K562 (cell line): ENCODE results near the gene TMEM163. TPM values are rescaled to one million over a fixed set of nuclear protein-coding genes. Genes with fewer than 3 reads are reported as not detected.

Experiments
- ATAC-seq: fragments of 200-7000 bp; cut with Tn5 transposase; 3 replicates; pipeline ENCODE4 v1.9.1; 2020; ENCODE audit warnings: moderate library complexity
- BruUV-seq: library from RNA; stranded (reverse); fragments of 400-500 nt; replicated peaks from 2 replicates; lab custom pipeline; 2021; lab: Mats Ljungman, UMichigan
- CTCF ChIA-PET: fragments of 300-600 bp; formaldehyde crosslinking; extraction: SDS; loops from one replicate; lab custom pipeline; 2021; ENCODE audit warnings: low intra/inter-chr PET ratio; lab: Yijun Ruan, JAX
- POLR2A ChIA-PET: fragments of 300-600, 350-650 bp; sonication (Branson Sonifier 250); formaldehyde crosslinking; extraction: SDS; loops from one replicate; lab custom pipeline; 2021; ENCODE audit warnings: antibody characterized with exemption, inconsistent platforms; lab: Yijun Ruan, JAX
- DNase-seq, 4 experiments: peaks; one replicate each; pipeline versions ENCODE4 v3.0.0 to v3.0.0-alpha.2; 2011 to 2018; ENCODE audit warnings: low spot score in 3 of 4, mixed read lengths in 3 of 4; ENCODE audit errors: extremely low read depth in 1 of 4
- FAIRE-seq: peaks from 2 replicates; lab custom pipeline; 2011; peaks lifted over from hg19 to GRCh38; lab: Jason Lieb, UNC
- H2AFZ ChIP-seq: 2 replicates; pipeline ENCODE4 v1.6.0; 2011; ENCODE audit warnings: low read depth, low read length, control low read depth, inconsistent platforms
- H3K27ac ChIP-seq: fragments of 200-600 bp; 3 replicates; pipeline ENCODE4 v1.8.0; 2011; ENCODE audit warnings: low read depth, mild to moderate bottlenecking, control low read depth, inconsistent platforms, low read length, moderate library complexity, mixed read lengths; ENCODE audit errors: extremely low read depth
- H3K27me3 ChIP-seq, 2 experiments: fragments of 300-600 bp in 1 of 2; 2 replicates in 1 of 2; 3 replicates in 1 of 2; pipeline versions ENCODE4 v1.6.0 to v1.8.0; 2011; ENCODE audit warnings: inconsistent platforms in 2 of 2, low read length in 2 of 2, mild to moderate bottlenecking in 1 of 2, mixed read lengths in 1 of 2, moderate library complexity in 1 of 2; ENCODE audit not compliant: control insufficient read depth in 2 of 2, insufficient read depth in 2 of 2
- H3K36me3 ChIP-seq: fragments of 300-600 bp; 3 replicates; pipeline ENCODE4 v1.8.0; 2011; ENCODE audit warnings: mild to moderate bottlenecking, low read length, inconsistent platforms; ENCODE audit not compliant: control insufficient read depth, insufficient read depth
- H3K4me1 ChIP-seq, 2 experiments: fragments of 200-600 bp in 1 of 2; replicated peaks in 1 of 2; 2 replicates in 1 of 2; 3 replicates in 1 of 2; pipeline versions ENCODE4 v1.5.1 to v1.8.0; 2011; ENCODE audit warnings: inconsistent platforms in 2 of 2, low read length in 2 of 2, mild to moderate bottlenecking in 1 of 2, mixed read lengths in 1 of 2, moderate library complexity in 1 of 2; ENCODE audit not compliant: control insufficient read depth in 2 of 2, insufficient read depth in 2 of 2
- H3K4me2 ChIP-seq: 2 replicates; pipeline ENCODE4 v1.6.1; 2011; ENCODE audit warnings: low read length, control low read depth, inconsistent platforms, mixed read lengths; ENCODE audit not compliant: insufficient read depth
- H3K4me3 ChIP-seq: fragments of 200-600 bp; sonication (generic), shearing (Covaris generic); 2 replicates; pipeline ENCODE4 v1.5.1; 2016; ENCODE audit warnings: control low read depth, inconsistent platforms
- H3K79me2 ChIP-seq: fragments of 200-600 bp; 3 replicates; pipeline ENCODE4 v1.8.0; 2011; ENCODE audit warnings: low read length, inconsistent platforms; ENCODE audit not compliant: control insufficient read depth, insufficient read depth
- H3K9ac ChIP-seq, 2 experiments: 2 replicates each; pipeline versions ENCODE4 v1.6.0 to v1.6.1; 2011; ENCODE audit warnings: low read depth in 2 of 2, low read length in 2 of 2, control low read depth in 1 of 2, inconsistent platforms in 1 of 2, mild to moderate bottlenecking in 1 of 2, mixed read lengths in 1 of 2; ENCODE audit not compliant: insufficient read depth in 1 of 2
- H3K9me1 ChIP-seq: one replicate; pipeline ENCODE4 v1.6.0; 2011; ENCODE audit warnings: inconsistent platforms, mild to moderate bottlenecking, low read length, moderate library complexity; ENCODE audit not compliant: control insufficient read depth, insufficient read depth
- H3K9me3 ChIP-seq: replicated peaks from 2 replicates; pipeline ENCODE4 v1.5.1; 2011; ENCODE audit warnings: low read depth, low read length, inconsistent platforms; ENCODE audit not compliant: control insufficient read depth, insufficient read depth
- H4K20me1 ChIP-seq: replicated peaks from 2 replicates; pipeline ENCODE4 v1.6.1; 2011; ENCODE audit warnings: low read length, inconsistent platforms, mixed read lengths; ENCODE audit not compliant: control insufficient read depth, insufficient read depth
- SMARCE1 ChIP-seq: fragments of 450-650 bp; IDR thresholded peaks from 2 replicates; pipeline ENCODE4 v1.7.1; 2016; ENCODE audit warnings: mild to moderate bottlenecking
- YBX1 ChIP-seq: fragments of 450-650 bp; IDR thresholded peaks from 2 replicates; pipeline ENCODE4 v1.7.1; 2016; ENCODE audit warnings: mild to moderate bottlenecking
- WGBS: fragments of 100-300 bp; shearing (Covaris generic); methylation state at CpG from one replicate; pipeline ENCODE4 v1.1.6; 2016; ENCODE audit warnings: low coverage, mixed read lengths; ENCODE audit not compliant: insufficient coverage; ENCODE audit errors: missing lambda C conversion rate; 5-methylcytosine and 5-hydroxymethylcytosine counted together
- in situ Hi-C: fragments of 300-500 bp; cut with MboI; formaldehyde crosslinking; loops from 4 replicates; pipeline ENCODE4 v1.15.0; 2018; ENCODE audit warnings: inconsistent platforms, mixed read lengths
- intact Hi-C: fragments of 100-400 bp; cut with micrococcal nuclease; formaldehyde crosslinking; loops from 2 replicates; pipeline ENCODE4 v1.14.2; 2022
- polyA plus RNA-seq, 8 experiments: library from polyadenylated mRNA; depleted of rRNA in 4 of 8; stranded (reverse) in 5 of 8; unstranded in 3 of 8; fragments of >200 nt; fragmentation: Nextera tagmentation in 2 of 8; fragmentation: Illumina TruSeq in 1 of 8; extraction: Ambion mirVana in 2 of 8; extraction: Trizol in 1 of 8; gene quantifications; 2 replicates each; pipeline versions ENCODE4 v1.2.1 to v1.2.3, GENCODE V29; 2011 to 2014; ENCODE audit warnings: inconsistent platforms in 1 of 8, missing spikeins in 1 of 8
- total RNA-seq, 7 experiments: library from RNA; depleted of rRNA in 6 of 7; stranded (reverse); fragments of >200 nt in 6 of 7; fragmentation: Illumina TruSeq in 2 of 7; extraction: Trizol in 2 of 7; gene quantifications; 2 replicates each; pipeline versions ENCODE4 v1.2.1 to v1.2.3, GENCODE V29; 2011 to 2021; ENCODE audit warnings: low replicate concordance in 1 of 7
- TF ChIP-seq, protein P1 (sequence below): fragments of 450-650 bp; IDR thresholded peaks from 2 replicates; pipeline ENCODE4 v1.6.1; 2017; ENCODE audit warnings: antibody characterized with exemption, mild to moderate bottlenecking
- TF ChIP-seq, protein P2 (sequence below): fragments of 450-650 bp; formaldehyde crosslinking; IDR thresholded peaks from 2 replicates; pipeline ENCODE4 v1.4.0; 2020; ENCODE audit warnings: mild to moderate bottlenecking, mixed read lengths
- TF ChIP-seq, protein P3 (sequence below): fragments of 250-450 bp; sonication (Bioruptor Pico); IDR thresholded peaks from 2 replicates; pipeline ENCODE4 v1.4.0; 2020; ENCODE audit warnings: mild to moderate bottlenecking, moderate library complexity
- TF ChIP-seq, protein P4 (sequence below), 2 experiments: fragments of 450-650 bp; conservative IDR thresholded peaks; 2 replicates each; pipeline ENCODE4 v1.6.1; 2017; ENCODE audit warnings: mild to moderate bottlenecking in 2 of 2, moderate library complexity in 2 of 2
- TF ChIP-seq, protein P5 (sequence below): fragments of 200-400 bp; formaldehyde crosslinking; IDR thresholded peaks from 2 replicates; pipeline ENCODE4 v1.6.1; 2017; ENCODE audit warnings: mild to moderate bottlenecking, low read depth, low read length, moderate library complexity

TMEM163 gene
- total and polyA plus RNA-seq, 9 of the 15 experiments (the other 6 are each of a cell fraction or from before 2014, with no cell fraction given) = 0.04 to 0.68 (median 0.16) TPM; not detected in 3

DNA sequence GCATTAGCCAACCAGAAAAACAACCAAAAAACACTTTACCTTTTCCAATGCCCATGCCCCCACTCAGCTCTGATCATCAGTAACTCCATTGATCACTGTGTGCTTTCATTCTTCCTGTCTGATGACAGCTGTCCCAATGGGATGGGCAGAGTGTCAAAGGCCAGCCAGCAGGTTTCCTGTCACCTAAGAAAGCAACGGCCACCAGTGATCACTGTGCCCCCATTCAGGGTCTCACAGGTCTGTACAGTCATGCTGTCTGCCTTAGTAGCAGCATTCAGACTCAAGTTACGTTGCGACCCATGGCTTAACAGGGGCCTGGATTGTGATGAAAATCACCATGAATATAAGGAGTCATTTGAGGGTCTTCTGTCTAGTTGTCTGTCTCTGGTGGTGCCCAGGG, 280.4 kb downstream of the TMEM163 start:
- ATAC-seq (no peak), DNase-seq (no peak), FAIRE-seq (no peak)
- Histone ChIP-seq H3K9me1 (peaks cover 3% of the 10 kb centered on the region), H3K4me1 (no peaks in the 10 kb centered on the region), H2AFZ (no peak overlapping the region), H3K36me3 (no peaks in the 10 kb centered on the region; the same call in 2 of the 3 replicates), H3K27me3 (no peaks in the 10 kb centered on the region), H3K9ac (no peak overlapping the region), H3K9me3 (no peaks in the 10 kb centered on the region), H3K4me3 (no peak overlapping the region), H3K79me2 (no peaks in the 10 kb centered on the region), H3K27ac (no peak overlapping the region), H3K4me2 (no peak overlapping the region), H4K20me1 (no peaks in the 10 kb centered on the region; the same call in 1 of the 2 replicates)
- ChIA-PET CTCF (no interaction called here), POLR2A (interaction anchor here (0.7 kb wide), 1 partner anchor 26 kb away, joined by 4 read pairs; no protein-coding TSS in a partner anchor)
- in situ Hi-C loops (no loop called here), intact Hi-C loops (no loop called here)
- WGBS = 64% methylated on average over 3 of the region's 3 CpGs
- no TSS peak for BruUV-seq
- TF ChIP-seq, protein P1, sequence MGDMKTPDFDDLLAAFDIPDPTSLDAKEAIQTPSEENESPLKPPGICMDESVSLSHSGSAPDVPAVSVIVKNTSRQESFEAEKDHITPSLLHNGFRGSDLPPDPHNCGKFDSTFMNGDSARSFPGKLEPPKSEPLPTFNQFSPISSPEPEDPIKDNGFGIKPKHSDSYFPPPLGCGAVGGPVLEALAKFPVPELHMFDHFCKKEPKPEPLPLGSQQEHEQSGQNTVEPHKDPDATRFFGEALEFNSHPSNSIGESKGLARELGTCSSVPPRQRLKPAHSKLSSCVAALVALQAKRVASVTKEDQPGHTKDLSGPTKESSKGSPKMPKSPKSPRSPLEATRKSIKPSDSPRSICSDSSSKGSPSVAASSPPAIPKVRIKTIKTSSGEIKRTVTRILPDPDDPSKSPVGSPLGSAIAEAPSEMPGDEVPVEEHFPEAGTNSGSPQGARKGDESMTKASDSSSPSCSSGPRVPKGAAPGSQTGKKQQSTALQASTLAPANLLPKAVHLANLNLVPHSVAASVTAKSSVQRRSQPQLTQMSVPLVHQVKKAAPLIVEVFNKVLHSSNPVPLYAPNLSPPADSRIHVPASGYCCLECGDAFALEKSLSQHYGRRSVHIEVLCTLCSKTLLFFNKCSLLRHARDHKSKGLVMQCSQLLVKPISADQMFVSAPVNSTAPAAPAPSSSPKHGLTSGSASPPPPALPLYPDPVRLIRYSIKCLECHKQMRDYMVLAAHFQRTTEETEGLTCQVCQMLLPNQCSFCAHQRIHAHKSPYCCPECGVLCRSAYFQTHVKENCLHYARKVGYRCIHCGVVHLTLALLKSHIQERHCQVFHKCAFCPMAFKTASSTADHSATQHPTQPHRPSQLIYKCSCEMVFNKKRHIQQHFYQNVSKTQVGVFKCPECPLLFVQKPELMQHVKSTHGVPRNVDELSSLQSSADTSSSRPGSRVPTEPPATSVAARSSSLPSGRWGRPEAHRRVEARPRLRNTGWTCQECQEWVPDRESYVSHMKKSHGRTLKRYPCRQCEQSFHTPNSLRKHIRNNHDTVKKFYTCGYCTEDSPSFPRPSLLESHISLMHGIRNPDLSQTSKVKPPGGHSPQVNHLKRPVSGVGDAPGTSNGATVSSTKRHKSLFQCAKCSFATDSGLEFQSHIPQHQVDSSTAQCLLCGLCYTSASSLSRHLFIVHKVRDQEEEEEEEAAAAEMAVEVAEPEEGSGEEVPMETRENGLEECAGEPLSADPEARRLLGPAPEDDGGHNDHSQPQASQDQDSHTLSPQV = no peak
- TF ChIP-seq YBX1 = no peak
- TF ChIP-seq, protein P2, sequence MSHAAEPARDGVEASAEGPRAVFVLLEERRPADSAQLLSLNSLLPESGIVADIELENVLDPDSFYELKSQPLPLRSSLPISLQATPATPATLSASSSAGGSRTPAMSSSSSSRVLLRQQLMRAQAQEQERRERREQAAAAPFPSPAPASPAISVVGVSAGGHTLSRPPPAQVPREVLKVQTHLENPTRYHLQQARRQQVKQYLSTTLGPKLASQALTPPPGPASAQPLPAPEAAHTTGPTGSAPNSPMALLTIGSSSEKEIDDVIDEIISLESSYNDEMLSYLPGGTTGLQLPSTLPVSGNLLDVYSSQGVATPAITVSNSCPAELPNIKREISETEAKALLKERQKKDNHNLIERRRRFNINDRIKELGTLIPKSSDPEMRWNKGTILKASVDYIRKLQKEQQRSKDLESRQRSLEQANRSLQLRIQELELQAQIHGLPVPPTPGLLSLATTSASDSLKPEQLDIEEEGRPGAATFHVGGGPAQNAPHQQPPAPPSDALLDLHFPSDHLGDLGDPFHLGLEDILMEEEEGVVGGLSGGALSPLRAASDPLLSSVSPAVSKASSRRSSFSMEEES (CRISPR knock-in tag) = no peak
- TF ChIP-seq SMARCE1 = no peak
- TF ChIP-seq, protein P3, sequence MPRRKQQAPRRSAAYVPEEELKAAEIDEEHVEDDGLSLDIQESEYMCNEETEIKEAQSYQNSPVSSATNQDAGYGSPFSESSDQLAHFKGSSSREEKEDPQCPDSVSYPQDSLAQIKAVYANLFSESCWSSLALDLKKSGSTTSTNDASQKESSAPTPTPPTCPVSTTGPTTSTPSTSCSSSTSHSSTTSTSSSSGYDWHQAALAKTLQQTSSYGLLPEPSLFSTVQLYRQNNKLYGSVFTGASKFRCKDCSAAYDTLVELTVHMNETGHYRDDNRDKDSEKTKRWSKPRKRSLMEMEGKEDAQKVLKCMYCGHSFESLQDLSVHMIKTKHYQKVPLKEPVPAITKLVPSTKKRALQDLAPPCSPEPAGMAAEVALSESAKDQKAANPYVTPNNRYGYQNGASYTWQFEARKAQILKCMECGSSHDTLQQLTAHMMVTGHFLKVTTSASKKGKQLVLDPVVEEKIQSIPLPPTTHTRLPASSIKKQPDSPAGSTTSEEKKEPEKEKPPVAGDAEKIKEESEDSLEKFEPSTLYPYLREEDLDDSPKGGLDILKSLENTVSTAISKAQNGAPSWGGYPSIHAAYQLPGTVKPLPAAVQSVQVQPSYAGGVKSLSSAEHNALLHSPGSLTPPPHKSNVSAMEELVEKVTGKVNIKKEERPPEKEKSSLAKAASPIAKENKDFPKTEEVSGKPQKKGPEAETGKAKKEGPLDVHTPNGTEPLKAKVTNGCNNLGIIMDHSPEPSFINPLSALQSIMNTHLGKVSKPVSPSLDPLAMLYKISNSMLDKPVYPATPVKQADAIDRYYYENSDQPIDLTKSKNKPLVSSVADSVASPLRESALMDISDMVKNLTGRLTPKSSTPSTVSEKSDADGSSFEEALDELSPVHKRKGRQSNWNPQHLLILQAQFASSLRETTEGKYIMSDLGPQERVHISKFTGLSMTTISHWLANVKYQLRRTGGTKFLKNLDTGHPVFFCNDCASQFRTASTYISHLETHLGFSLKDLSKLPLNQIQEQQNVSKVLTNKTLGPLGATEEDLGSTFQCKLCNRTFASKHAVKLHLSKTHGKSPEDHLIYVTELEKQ (CRISPR knock-in tag) = no peak
- TF ChIP-seq, protein P4, sequence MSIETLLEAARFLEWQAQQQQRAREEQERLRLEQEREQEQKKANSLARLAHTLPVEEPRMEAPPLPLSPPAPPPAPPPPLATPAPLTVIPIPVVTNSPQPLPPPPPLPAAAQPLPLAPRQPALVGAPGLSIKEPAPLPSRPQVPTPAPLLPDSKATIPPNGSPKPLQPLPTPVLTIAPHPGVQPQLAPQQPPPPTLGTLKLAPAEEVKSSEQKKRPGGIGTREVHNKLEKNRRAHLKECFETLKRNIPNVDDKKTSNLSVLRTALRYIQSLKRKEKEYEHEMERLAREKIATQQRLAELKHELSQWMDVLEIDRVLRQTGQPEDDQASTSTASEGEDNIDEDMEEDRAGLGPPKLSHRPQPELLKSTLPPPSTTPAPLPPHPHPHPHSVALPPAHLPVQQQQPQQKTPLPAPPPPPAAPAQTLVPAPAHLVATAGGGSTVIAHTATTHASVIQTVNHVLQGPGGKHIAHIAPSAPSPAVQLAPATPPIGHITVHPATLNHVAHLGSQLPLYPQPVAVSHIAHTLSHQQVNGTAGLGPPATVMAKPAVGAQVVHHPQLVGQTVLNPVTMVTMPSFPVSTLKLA (conservative IDR thresholded peaks at IDR 0.05) = no peak
- TF ChIP-seq, protein P5, sequence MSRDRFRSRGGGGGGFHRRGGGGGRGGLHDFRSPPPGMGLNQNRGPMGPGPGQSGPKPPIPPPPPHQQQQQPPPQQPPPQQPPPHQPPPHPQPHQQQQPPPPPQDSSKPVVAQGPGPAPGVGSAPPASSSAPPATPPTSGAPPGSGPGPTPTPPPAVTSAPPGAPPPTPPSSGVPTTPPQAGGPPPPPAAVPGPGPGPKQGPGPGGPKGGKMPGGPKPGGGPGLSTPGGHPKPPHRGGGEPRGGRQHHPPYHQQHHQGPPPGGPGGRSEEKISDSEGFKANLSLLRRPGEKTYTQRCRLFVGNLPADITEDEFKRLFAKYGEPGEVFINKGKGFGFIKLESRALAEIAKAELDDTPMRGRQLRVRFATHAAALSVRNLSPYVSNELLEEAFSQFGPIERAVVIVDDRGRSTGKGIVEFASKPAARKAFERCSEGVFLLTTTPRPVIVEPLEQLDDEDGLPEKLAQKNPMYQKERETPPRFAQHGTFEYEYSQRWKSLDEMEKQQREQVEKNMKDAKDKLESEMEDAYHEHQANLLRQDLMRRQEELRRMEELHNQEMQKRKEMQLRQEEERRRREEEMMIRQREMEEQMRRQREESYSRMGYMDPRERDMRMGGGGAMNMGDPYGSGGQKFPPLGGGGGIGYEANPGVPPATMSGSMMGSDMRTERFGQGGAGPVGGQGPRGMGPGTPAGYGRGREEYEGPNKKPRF = no peak
